ENCODE results near the gene NDN.
"Not testable (repeated sequence)": the region's sequence is repeated elsewhere in the genome, so short reads cannot be mapped to it uniquely, and the experiment has no call there.

The NDN gene, protein sequence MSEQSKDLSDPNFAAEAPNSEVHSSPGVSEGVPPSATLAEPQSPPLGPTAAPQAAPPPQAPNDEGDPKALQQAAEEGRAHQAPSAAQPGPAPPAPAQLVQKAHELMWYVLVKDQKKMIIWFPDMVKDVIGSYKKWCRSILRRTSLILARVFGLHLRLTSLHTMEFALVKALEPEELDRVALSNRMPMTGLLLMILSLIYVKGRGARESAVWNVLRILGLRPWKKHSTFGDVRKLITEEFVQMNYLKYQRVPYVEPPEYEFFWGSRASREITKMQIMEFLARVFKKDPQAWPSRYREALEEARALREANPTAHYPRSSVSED

DNA sequence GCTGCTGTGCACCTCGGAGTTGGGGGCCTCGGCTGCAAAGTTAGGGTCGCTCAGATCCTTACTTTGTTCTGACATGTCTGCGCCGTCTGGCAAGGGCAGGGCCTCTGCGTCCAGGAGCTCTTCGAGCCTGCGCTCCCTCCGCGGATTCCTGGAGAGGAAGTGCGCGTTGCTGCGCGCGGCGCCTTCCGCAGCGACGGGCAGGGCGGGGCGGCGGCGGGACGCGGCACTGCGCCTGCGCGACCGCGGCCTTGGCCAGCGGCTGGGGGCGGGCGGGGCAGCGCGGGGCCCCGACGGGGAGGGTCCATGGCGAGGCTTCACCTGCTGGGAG lies at the start of gene NDN:
Gene NDN, minus strand, starts transcription at position 163 of the 328 bp plus-strand sequence. Its CDS starts 88 bp downstream, at position 75.
- DNase-seq (ENCODE audit: low read depth): no peak

DNA sequence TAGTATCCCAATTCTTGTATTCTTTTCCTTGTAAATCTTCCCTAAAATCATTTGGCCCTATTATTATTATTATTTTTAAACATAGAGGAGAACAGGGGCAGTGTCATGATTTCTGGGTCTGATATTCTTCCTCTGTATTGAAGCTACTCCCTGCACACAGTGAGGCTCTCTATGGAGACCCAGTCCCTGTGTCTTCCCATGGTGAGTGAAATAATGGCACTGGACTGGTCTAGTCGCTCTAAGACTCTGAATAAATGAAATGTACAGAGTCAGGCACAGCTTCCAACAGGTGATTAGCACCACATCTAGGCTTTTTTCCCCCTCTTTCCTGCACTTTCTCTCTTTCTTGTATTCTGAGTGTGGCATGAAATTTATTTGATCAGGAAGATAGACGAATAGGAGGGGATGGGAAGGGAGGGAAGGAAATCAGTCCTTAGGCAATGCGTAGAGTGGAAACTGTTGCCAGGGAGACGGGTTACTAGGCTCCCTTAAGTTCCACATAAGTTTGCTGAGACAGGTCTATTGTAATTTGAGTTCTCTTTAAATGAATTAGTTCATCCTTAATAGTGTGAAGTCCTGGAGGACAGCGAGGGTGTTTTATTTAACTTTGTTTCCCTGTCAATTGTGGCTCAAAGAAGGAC lies 49.0 kb upstream of the NDN start:
- no peak for DNase-seq (ENCODE audit: low read depth)

DNA sequence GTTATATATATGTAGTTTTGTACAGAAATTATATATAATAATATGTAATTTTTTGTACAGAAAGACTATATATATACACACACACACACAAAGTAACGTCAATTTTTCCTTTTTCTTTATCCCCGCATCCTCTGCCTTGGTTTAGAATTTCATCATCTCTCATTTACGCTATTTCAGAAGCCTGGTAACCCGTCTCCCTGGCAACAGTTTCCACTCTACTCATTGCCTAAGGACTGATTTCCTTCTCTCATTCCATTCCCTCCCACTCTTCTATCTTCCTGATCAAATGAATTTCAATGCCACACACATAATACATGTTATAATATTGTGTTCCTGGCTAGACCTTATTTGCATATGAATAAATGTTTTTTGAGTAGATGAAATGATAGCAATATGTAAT lies 47.8 kb upstream of the NDN start:
- no peak for DNase-seq (ENCODE audit: low read depth)

DNA sequence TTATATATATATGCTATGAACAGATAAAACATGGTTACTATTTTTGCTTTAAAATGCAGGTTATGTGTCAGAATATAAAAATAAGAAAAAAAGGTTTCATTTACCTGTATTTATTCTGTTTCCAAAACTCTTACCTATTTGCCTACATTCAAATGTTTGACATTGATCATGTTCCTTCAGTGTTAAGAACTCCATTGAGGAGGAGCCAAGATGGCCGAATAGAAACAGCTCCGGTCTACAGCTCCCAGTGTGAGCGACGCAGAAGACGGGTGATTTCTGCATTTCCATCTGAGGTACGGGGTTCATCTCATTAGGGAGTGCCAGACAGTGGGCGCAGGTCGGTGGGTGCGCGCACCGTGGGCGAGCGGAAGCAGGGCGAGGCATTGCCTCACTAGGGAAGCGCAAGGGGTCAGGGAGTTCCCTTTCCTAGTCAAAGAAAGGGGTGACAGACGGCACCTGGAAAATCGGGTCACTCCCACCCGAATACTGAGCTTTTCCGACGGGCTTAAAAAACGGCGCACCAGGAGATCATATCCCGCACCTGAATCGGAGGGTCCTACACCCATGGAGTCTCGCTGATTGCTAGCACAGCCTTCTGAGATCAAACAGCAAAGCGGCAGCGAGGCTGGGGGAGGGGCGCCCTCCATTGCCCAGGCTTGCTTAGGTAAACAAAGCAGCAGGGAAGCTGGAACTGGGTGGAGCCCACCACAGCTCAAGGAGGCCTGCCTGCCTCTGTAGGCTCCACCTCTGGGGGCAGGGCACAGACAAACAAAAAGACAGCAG lies 27.0 kb upstream of the NDN start:
- DNase-seq (ENCODE audit: low read depth): not testable (repeated sequence)

DNA sequence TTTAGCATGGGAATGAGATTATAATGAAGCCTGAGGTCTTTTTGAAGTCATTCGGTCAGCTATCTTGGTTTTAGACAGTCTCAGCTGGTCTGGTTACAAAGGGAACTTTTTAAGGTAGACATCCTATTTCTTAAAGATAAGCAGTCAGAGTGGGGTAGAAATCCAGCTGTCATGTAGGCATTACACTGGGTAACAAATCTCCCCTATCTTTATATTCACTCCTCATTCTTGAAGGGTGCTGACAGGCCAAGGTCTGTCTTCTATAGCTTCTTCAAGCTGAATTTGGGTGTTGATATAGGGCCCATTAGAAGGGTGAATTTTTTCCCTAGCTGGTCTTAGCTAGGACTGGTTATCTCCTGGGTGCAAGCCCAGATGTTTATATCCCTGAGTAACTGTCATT lies 21.2 kb upstream of the NDN start:
- DNase-seq (ENCODE audit: low read depth): no peak

DNA sequence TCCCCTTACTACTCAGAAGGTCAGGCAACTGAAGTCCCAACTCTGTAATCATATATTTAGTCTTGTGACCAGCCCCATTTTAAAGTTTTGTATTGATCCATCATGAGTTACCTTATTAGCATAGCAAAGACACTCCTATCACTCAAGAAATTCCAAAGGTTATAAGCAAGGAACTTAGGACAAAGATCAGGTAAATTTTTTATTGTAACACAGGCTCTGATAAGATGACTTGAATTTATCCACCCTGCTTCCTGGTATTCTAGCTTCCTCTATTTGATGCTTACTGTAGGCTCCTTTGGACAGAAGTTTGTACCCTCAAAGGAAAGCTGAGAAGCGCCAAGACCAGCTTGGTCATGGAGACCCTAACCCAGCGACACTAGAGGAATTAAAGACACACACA lies 8.2 kb upstream of the NDN start:
- DNase-seq (ENCODE audit: low read depth): no peak

DNA sequence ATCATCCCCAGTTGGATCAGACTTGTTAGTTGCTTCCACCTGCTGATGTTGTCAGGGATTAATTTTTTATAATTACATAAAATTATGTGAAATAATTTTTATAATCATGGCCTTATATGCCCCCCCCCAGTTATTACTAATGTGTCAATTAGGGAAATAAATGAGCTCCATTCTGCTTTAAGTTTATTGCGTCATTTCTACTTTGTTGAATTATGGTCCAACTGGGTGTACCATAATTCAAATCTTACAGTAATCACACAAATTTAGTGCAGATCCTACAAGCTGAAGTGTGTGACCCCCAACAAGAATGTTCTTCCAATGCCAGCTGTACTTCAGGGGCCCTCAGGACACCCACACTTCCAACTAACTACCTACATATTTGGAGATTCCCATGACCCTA lies 7.5 kb upstream of the NDN start:
- DNase-seq (ENCODE audit: low read depth): no peak

DNA sequence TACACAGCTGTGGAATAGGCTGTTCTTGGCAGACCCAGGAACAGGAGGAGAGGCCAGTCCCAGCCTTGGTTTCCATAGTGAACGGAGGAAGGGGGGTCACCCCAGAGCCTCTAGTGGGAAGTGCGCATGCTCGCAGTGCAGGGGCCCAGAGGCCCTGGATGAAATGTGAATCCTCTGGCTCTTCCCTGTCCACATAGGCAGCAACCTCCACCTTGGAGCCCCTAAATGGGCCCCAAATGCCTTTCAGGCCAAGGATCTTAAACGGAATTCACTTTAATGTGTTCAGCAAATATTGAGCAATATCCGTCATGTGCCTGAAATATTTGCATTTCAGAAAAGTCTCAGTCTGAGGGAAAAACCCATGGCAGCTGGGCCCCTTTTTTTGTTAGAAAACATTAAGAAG lies 3.3 kb upstream of the NDN start:
- DNase-seq (ENCODE audit: low read depth): no peak

DNA sequence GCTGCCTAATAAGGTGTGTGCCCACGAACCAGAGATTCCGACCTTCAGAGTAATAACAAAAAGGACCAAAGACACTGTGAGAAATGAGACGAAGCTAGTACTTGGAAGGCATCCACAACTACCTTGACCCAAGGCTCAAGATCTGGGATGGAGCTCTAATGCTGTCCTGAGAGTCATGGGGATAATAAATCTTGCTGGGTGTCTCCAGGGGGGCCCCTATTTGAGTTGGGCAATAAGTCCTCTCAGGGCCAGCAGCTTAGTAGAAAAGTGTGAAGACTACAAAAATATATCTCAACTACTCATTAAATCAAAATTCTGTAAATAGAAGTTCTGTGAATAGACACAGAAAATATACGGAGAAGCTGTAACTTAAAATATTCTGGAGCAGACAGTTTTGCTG lies 2.9 kb upstream of the NDN start:
- DNase-seq (ENCODE audit: low read depth): no peak

DNA sequence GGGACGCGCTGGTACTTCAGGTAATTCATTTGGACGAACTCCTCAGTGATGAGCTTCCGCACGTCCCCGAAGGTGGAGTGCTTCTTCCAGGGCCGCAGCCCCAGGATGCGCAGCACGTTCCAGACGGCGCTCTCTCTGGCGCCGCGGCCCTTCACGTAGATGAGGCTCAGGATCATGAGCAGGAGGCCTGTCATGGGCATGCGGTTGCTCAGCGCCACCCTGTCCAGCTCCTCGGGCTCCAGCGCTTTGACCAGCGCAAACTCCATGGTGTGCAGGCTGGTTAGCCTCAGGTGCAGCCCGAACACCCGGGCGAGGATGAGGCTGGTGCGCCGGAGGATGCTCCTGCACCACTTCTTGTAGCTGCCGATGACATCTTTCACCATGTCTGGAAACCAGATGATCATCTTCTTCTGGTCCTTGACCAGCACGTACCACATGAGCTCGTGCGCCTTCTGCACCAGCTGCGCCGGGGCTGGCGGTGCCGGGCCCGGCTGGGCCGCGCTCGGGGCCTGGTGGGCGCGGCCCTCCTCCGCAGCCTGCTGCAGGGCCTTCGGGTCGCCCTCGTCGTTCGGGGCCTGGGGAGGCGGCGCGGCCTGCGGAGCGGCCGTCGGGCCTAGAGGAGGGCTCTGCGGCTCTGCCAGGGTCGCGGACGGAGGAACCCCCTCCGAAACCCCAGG lies 501 bp downstream of the NDN start:
- DNase-seq (ENCODE audit: low read depth): no peak

DNA sequence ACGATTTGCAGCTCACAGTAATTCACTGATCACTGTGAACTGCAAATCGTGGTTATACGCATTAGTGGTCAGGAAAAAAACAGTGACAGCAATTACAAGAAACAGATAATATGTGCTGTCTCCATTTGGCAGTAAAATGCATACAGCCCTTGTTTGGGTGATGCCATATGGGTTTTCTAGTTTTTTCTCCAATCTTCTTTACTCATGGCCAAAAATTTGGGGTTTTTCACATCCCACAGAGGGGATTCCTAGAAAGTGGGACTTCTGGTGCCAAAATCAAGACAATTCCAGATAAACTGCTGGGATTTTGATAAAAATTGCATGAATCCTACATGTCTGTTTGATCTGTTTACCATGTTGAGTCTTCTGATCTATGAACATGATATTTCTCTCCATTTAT lies 15.6 kb downstream of the NDN start:
- DNase-seq (ENCODE audit: low read depth): no peak

DNA sequence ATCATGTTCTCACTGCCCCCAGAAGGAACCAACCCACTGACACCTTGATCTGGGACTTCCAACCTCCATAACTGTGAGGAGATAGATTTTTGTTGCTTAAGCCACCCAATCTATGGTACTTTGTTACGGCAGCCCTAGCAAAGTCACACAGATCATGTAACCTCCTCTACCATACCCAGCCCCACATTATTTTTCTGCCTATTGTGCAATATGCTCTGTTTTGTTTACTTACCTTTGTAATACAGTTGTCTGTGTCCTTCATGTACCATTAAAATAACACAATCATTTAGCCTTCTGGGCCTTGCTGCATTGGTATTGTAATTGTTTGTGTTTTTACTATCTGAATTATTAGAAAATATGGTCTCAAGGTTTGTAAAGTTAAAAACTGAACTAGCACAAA lies 16.1 kb downstream of the NDN start:
- DNase-seq (ENCODE audit: low read depth): no peak

DNA sequence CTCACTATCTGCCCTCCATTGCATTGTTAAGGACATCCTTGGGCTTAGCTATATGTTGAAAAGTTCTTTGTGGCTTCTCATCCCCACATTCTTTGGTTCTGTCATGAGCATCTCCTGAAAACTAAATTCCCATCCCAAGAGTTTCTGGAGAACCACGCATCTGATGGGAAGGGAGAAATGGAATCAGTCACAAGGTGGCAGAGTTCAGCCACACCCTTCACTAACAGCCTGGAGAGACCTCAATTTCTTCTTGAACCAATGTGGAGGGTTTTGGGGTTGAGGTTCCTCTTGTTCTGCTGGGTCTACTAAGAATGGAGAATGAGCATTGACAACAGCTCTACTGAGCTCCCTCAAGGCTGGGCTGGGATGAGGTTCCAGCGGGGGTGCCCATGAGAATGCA lies 23.9 kb downstream of the NDN start:
- no peak for DNase-seq (ENCODE audit: low read depth)

DNA sequence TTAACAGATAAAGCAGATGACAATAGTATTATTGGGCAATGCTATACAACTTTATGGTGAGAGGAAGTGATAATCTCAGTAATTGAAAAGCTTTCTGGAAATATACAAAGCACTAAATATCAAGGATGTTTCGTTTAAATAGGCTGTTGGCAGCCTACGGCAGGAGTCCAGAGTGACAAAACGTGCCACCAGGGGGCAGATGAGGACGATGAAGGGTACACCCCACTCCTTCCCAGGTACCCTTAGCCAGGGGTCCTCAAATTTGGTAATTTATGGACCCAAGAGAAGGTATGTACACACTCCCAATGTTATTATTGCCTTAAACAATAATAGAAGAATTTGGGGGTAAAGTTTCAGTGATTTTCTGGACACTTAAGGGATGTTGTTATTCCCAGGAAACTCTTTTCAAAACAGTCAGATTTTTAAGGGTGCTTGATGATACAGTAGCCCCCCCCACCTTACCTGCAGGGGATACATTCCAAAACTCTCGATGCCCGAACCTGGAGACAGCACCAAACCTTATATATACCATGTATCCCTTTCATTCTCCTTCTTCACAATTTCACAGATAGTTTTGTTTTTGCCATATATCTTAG lies 38.1 kb downstream of the NDN start:
- DNase-seq (ENCODE audit: low read depth): no peak

DNA sequence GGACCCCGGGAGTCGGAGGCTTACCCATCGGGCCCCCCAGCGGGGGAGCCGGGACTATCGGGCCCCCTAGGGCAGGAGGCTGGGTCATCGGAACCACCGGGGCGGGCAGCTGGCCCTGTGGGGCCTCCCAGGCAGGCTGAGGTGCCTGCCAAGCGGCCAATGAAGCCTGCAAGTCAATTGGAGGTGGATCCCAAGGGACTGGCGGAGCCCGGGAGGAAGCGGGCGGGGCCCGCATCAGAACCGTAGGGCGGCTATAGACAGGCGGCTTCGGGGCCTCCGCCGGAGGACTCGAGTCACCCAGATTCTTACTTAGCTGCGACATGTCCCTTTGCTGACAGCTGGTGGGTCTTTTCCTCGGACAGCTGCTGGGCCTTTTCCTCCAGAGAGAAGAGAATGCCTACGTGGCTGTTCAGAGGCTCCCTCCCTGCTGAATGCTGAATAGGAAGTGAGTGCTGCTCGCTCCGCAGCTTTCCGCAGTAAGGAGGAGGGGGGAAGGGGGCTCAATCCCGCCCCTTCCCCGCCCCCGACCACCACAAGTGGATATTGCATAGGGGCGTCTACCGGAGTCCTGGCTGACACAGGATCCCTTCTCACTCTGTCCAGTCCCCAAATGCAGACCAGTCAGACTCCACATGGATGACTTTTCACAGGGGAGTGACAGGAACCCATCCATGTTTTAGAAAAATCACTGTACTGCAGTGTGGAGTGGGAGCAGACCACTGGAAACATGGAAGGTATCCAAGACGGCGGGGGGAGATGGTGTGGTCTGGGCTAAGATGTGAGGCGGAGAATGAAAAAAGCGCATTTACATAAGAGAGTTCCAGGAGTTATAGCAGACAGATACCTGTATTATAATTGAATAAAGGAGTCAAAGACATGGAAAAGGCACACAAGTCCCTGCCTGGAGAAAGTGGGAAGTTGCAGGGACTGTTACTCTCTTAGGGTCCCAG lies 39.4 kb downstream of the NDN start, which contains the start of gene MAGEL2:
Gene MAGEL2, minus strand, starts transcription at position 447 of the 950 bp plus-strand sequence. Its CDS starts 125 bp downstream, at position 322.
- no peak for DNase-seq (ENCODE audit: low read depth)

DNA sequence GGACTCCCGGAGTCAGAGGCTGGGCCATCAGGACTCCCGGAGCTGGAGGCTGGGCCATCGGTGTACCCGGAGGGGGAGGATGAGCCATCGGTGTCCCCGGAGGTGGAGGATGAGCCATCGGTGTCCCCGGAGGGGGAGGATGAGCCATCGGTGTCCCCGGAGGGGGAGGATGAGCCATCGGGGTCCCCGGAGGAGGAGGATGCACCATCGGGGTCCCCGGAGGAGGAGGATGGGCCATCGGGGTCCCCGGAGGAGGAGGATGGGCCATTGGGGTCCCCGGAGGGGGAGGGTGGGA lies 40.2 kb downstream of the NDN start:
- no peak for DNase-seq (ENCODE audit: low read depth)

DNA sequence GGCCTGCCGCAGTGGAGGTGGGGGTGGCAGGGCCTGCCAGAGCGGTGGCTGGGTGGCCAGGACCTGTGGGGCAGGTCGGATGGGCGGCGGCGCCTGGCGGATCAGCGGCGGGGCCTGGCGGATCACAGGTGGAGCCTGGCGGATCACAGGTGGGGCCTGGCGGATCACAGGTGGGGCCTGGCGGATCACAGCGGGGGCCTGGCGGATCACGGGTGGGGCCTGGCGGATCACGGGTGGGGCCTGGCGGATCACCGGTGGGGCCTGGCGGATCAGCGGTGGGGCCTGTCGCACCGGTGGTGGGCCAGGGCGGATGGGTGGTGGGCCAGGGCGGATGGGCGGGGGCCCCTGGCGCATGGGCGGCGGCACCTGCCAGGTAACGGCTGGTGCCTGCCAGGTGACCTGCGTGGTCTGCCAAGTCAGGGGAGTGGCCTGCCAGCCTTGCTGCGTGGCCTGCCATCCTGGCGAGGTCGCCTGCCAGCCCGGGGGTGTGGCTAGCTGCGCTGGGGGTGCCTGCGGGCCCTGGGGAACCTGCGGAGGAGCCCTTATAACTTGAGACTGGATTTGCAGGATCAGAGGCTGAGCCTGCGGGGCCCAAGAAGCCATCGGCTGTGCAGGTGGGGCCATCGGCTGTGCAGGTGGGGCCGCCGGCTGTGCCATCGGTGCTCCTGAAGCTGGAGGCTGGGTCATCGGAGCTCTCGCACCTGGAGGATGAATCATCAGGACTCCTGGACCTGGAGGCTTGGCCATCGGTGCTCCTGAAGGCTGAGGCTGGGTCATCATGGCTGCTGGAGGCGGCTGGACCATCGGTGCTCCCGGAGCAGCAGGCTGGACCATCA lies 40.7 kb downstream of the NDN start:
- DNase-seq (ENCODE audit: low read depth): no peak

DNA sequence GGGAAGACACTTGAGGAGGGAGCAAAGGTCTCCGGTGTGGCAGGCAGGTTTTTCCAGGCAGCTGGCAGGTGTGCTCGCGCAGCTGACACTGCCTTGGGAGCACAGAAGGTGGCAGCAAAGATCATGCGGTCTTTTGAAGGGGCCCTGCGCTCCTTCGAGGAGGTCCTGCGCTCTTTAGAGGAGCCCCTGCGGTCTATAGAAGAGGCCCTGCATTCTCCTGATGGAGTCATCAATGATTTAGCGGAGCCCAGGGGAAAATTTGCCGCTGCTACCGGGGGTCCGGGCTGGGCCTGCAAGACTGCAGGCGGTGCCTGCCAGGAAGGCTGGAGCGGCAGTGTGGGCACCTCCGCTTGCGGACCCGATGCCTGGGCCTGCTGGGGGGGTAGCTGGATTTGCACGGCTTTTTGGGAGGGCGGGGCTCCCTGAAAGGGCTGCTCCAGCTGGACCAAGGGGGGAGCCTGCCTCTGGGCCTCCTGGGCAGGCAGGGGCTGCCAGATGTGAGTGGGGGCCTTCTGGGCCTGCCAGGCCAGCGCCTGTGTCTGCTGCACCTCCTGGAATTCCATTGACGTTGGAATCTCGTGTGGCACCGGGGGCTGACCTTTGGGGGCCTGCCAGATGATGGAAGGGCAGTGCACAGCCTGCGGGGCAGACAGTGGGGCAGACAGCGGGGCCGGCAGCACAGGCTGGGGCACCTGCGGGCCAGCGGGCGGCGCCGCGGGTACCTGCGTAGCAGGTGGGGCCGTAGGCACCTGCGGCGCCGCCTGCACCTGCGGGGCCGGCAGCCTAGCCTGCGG lies 41.5 kb downstream of the NDN start:
- no peak for DNase-seq (ENCODE audit: low read depth)

DNA sequence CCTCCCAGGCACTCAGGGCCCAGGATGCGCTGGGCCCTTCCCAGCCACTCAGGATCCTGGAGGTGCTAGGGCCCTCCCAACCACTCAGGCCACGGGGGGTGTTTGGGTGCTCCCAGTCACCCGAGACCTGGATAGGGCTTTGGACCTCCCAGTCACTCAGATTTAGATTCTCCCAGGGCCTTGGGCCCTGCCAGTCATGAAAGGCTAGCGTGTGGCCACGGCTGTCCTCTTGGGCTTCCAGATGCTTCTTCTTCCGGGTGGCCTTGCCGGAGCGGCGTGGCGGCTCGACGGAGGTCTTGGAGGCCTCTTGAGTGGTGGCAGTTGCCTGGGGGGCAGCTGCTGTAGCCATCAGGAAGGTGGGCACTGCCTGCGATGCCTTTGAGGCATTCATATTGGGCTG lies 42.3 kb downstream of the NDN start:
- no peak for DNase-seq (ENCODE audit: low read depth)
